ENCODE data around the gene SMG7. TPM values are rescaled to one million over a fixed set of nuclear protein-coding genes. Genes with fewer than 3 reads are reported as not detected.

Gene SMG7
- total and polyA plus RNA-seq, 10 of the 15 experiments (the other 5 are each of a cell fraction or from before 2014, with no cell fraction given): 9.5 to 65.4 (median 42.7) TPM

- ChIA-PET POLR2A (no interaction called here), SMC1A (ENCODE audit: uncharacterized antibody, unreplicated experiment) (interaction anchor here (0.6 to 1.1 kb wide), 3 partner anchors 59 to 77 kb away, joined by 3 read pairs; no protein-coding TSS in a partner anchor), CTCF (interaction anchor here (1.0 to 2.2 kb wide), 3 partner anchors 41 to 218 kb away, joined by 3 to 6 read pairs (median 4); no protein-coding TSS in a partner anchor), RAD21 (ENCODE audit: unreplicated experiment) (interaction anchor here (2.0 kb wide), 1 partner anchor 18 kb away, joined by 4 read pairs; no protein-coding TSS in a partner anchor)
- ATAC-seq (no peak), DNase-seq (ENCODE audit: low read depth, low spot score) (no peak), FAIRE-seq (no peak)
- intact Hi-C loops (cut with micrococcal nuclease; ENCODE audit: unreplicated experiment): no loop called here
- Histone ChIP-seq H4K20me1 (ENCODE audit: control insufficient read depth, insufficient read depth) (no peaks in the 10 kb centered on the region), H3K9me3 (replicated peaks; ENCODE audit: control insufficient read depth, insufficient read depth, low read length) (no peaks in the 10 kb centered on the region), H3K4me1 (ENCODE audit: control insufficient read depth, insufficient read depth, low read length) (peaks cover 2% of the 10 kb centered on the region; the same call in 1 of the 2 replicates), H3K27ac (ENCODE audit: control insufficient read depth, insufficient read depth) (no peak overlapping the region), H2AFZ (ENCODE audit: control insufficient read depth, low read depth, low read length) (no peak overlapping the region), H3K4me3 (no peak overlapping the region), H3K36me3 (ENCODE audit: control insufficient read depth in 2 of 2, insufficient read depth in 2 of 2, low read length in 1 of 2) (no peaks in the 10 kb centered on the region), H3K9ac (ENCODE audit: control insufficient read depth, insufficient read depth, low read length) (no peak overlapping the region), H3K79me2 (ENCODE audit: control insufficient read depth, insufficient read depth, low read length) (peaks cover 4% of the 10 kb centered on the region), H3K4me2 (ENCODE audit: control insufficient read depth, insufficient read depth) (no peak overlapping the region), H3K27me3 (replicated peaks in 1 of 2; ENCODE audit: control insufficient read depth in 2 of 2, insufficient read depth in 2 of 2, low read length in 1 of 2) (no peaks in the 10 kb centered on the region)
- 54% methylated on average over 1 of the region's 1 CpG for WGBS (ENCODE audit: insufficient coverage, insufficient replicate concordance, low lambda C conversion rate, missing lambda C conversion rate)
- in situ Hi-C loops (cut with MboI): no loop called here
- no TSS peak for BruUV-seq (replicated peaks)
- TF ChIP-seq TAF1 (IDR thresholded peaks at IDR 0.05; ENCODE audit: borderline replicate concordance, low read depth, low read length): no peak
- no peak for TF ChIP-seq RBBP5 (conservative IDR thresholded peaks at IDR 0.05)
- TF ChIP-seq ZBTB40 (IDR thresholded peaks at IDR 0.05; ENCODE audit: borderline replicate concordance): no peak
- no peak for TF ChIP-seq HDGF (IDR thresholded peaks at IDR 0.05)
- no peak for TF ChIP-seq ZBTB11 (CRISPR knock-in tag; IDR thresholded peaks at IDR 0.05)
- no peak for TF ChIP-seq FOXK2 (IDR thresholded peaks at IDR 0.05)
- TF ChIP-seq RCOR1 (conservative IDR thresholded peaks at IDR 0.05; ENCODE audit: low read depth, low read length): no peak
- no peak for TF ChIP-seq MTA3 (IDR thresholded peaks at IDR 0.05; ENCODE audit: borderline replicate concordance, low read length)
- no peak for TF ChIP-seq IRF3 (IDR thresholded peaks at IDR 0.05)
- no peak for TF ChIP-seq CHD4 (IDR thresholded peaks at IDR 0.05)
- no peak for TF ChIP-seq DPF2 (IDR thresholded peaks at IDR 0.05)
- no peak for TF ChIP-seq ESRRA (IDR thresholded peaks at IDR 0.05; ENCODE audit: low read length)
- no peak for TF ChIP-seq SUZ12 (IDR thresholded peaks at IDR 0.05; ENCODE audit: unreplicated experiment)
- TF ChIP-seq RUNX3 (IDR thresholded peaks at IDR 0.05; ENCODE audit: low read length): no peak
- no peak for TF ChIP-seq USF2 (IDR thresholded peaks at IDR 0.05; ENCODE audit: borderline replicate concordance, low read depth, low read length)
Observed at GRCh38 chr1:183467687-183468086, 4.6 kb upstream of the SMG7 start.

Measured in GM12878 (cell line).